Gastrocnemius medialis (tissue), 4 donors: ENCODE data around the gene CRIP1. TPM values are rescaled to one million over a fixed set of nuclear protein-coding genes. Genes with fewer than 3 reads are reported as not detected.

Experiments
- ATAC-seq, 2 donors: fragments of 150-250 bp; one replicate each; pipeline ENCODE4 v1.9.1; 2016
- DNase-seq, 2 donors: peaks; one replicate each; pipeline ENCODE4 v3.0.0-alpha.2; 2019
- H3K27ac ChIP-seq, 4 donors: fragments of 200-600 bp; sonication (generic); 1 replicate in 1 of 4; 2 replicates in 3 of 4; pipeline ENCODE4 v1.5.1; 2016 to 2018; ENCODE audit warnings: mild to moderate bottlenecking in 2 of 4, moderate library complexity in 1 of 4
- H3K27me3 ChIP-seq, 3 donors: fragments of 200-600 bp; sonication (generic) in 2 of 3; 1 replicate in 1 of 3; 2 replicates in 2 of 3; pipeline versions ENCODE4 v1.5.1 to v1.6.0; 2016 to 2019; ENCODE audit warnings: mild to moderate bottlenecking in 1 of 3, moderate library complexity in 1 of 3
- H3K36me3 ChIP-seq, 2 donors: fragments of 200-600 bp; sonication (generic) in 1 of 2; one replicate each; pipeline ENCODE4 v1.5.1; 2017 to 2018
- H3K4me1 ChIP-seq, 2 donors: fragments of 200-600 bp; sonication (generic) in 1 of 2; one replicate each; pipeline ENCODE4 v1.5.1; 2016 to 2017; ENCODE audit warnings: mild to moderate bottlenecking in 2 of 2
- H3K4me3 ChIP-seq, 4 donors: fragments of 200-600 bp; sonication (generic) in 3 of 4; 1 replicate in 1 of 4; 2 replicates in 3 of 4; pipeline ENCODE4 v1.5.1; 2016 to 2019; ENCODE audit warnings: mild to moderate bottlenecking in 2 of 4
- H3K9me3 ChIP-seq, 3 donors: fragments of 200-600 bp; sonication (generic) in 2 of 3; 1 replicate in 1 of 3; 2 replicates in 2 of 3; pipeline ENCODE4 v1.5.1; 2016 to 2019
- CTCF ChIP-seq, 5 experiments: fragments of 450-650 bp in 3 of 5; fragments of 200-600 bp in 2 of 5; sonication (generic) in 2 of 5; IDR thresholded peaks in 4 of 5; conservative IDR thresholded peaks in 1 of 5; 1 replicate in 4 of 5; 2 replicates in 1 of 5; pipeline ENCODE4 v1.5.1; 2016 to 2019; ENCODE audit warnings: antibody characterized with exemption in 5 of 5, mild to moderate bottlenecking in 3 of 5, moderate library complexity in 3 of 5
- POLR2A ChIP-seq, 2 donors: fragments of 450-650 bp; IDR thresholded peaks; one replicate each; pipeline ENCODE4 v1.6.1; 2017; ENCODE audit warnings: antibody characterized with exemption in 2 of 2, mild to moderate bottlenecking in 2 of 2, moderate library complexity in 2 of 2
- in situ Hi-C, 4 donors: fragments of 200-750 bp; cut with MboI; loops; one replicate each; pipeline versions ENCODE4 v1.15.0 to v1.8.0; 2017; ENCODE audit warnings: low sequenced_read_pairs in 4 of 4
- intact Hi-C: fragments of 100-400 bp; cut with DNase I; formaldehyde crosslinking; loops from one replicate; pipeline ENCODE4 v1.15.1; 2023; ENCODE audit warnings: low total_unique reads
- total RNA-seq, 4 donors: library from RNA; depleted of rRNA; stranded (reverse); fragments of >200 nt; gene quantifications; one replicate each; pipeline versions ENCODE4 v1.1.0 to v1.2.3, GENCODE V29; 2016

Gene CRIP1
- total RNA-seq, 4 donors from 2014 or later: 2.6 to 7.6 (median 5.3) TPM

GRCh38 chr14:105536691-105537579, 50.2 kb downstream of the CRIP1 start:
- ATAC-seq (no peak), DNase-seq (no peak)
- H3K27ac ChIP-seq: no peak overlapping the region
- no peaks in the 10 kb centered on the region for H3K36me3 ChIP-seq
- in situ Hi-C loops (no loop called here), intact Hi-C loops (no loop called here)
- no peak for TF ChIP-seq POLR2A (IDR thresholded peaks at IDR 0.05)
- TF ChIP-seq CTCF (IDR thresholded peaks at IDR 0.05 in 4 of 5, conservative IDR thresholded peaks at IDR 0.05 in 1 of 5): no peak
- no peaks in the 10 kb centered on the region for H3K9me3 ChIP-seq
- H3K4me3 ChIP-seq: no peak overlapping the region
- H3K27me3 ChIP-seq: peaks cover 13 to 28% (median 17%) of the 10 kb centered on the region in 3 donors
- no peaks in the 10 kb centered on the region for H3K4me1 ChIP-seq

GRCh38 chr14:105537580-105538474, 51.1 kb downstream of the CRIP1 start:
- in situ Hi-C loops: no loop called here
- intact Hi-C loops: no loop called here
- peaks cover 13 to 28% (median 17%) of the 10 kb centered on the region in 3 donors for H3K27me3 ChIP-seq

More at GRCh38 chr14:105537580-105538474, 51.1 kb downstream of the CRIP1 start:
- H3K4me1 ChIP-seq: no peaks in the 10 kb centered on the region
- no peak overlapping the region for H3K27ac ChIP-seq
- no peaks in the 10 kb centered on the region for H3K36me3 ChIP-seq
- H3K9me3 ChIP-seq: no peaks in the 10 kb centered on the region
- no peak overlapping the region for H3K4me3 ChIP-seq
- TF ChIP-seq POLR2A (IDR thresholded peaks at IDR 0.05) (no peak), CTCF (IDR thresholded peaks at IDR 0.05 in 4 of 5, conservative IDR thresholded peaks at IDR 0.05 in 1 of 5) (peak; percentile 66 to 95 (median 78))
- no peak for DNase-seq
- ATAC-seq: peak in 1 of 2 donors; percentile 62

Other genes with a start within 250 kb of the CRIP1 start
- 10 to 100 TPM; 48.4 to 85.9 (median 53.6) TPM for gene BTBD6, start 238.4 kb upstream of the CRIP1 start, total RNA-seq
- 10 to 100 TPM; 19.5 to 27.4 (median 21.4) TPM for gene BRF1, start 185.9 kb upstream of the CRIP1 start, total RNA-seq
- 100 to 1,000 TPM in 1 of 4 donors, 10 to 100 TPM in 3; 81.0 to 115 (median 93.1) TPM for gene PACS2, start 172.1 kb upstream of the CRIP1 start, total RNA-seq
- not detected for gene TEX22, start 88.3 kb upstream of the CRIP1 start, total RNA-seq
- gene MTA1, start 67.1 kb upstream of the CRIP1 start, total RNA-seq: 10 to 100 TPM; 18.2 to 30.8 (median 28.2) TPM
- 10 to 100 TPM; 31.4 to 47.1 (median 38.8) TPM for gene CRIP2, start 12.1 kb upstream of the CRIP1 start, total RNA-seq
- 1 to 10 TPM in 2 of 4 donors, under 1 TPM in 2; 0.97 to 4.2 (median 2.2) TPM for gene TEDC1, start 4.4 kb downstream of the CRIP1 start, total RNA-seq
- gene TMEM121, start 39.7 kb downstream of the CRIP1 start, total RNA-seq: 1 to 10 TPM in 2 of 4 donors, not detected in 2; 1.1 to 1.2 TPM